ENCODE data around the gene COL27A1.

GRCh38 chr9:114114364-114114763, 41.0 kb upstream of the COL27A1 start:
- TF ChIP-seq CTCF (IDR thresholded peaks at IDR 0.05) (no peak), EP300 (IDR thresholded peaks at IDR 0.05) (no peak), POLR2AphosphoS5 (IDR thresholded peaks at IDR 0.05) (no peak)
